ENCODE measurements around the gene INPP5E. TPM values are rescaled to one million over a fixed set of nuclear protein-coding genes. Genes with fewer than 3 reads are reported as not detected.

INPP5E gene
- total RNA-seq, 2 donors from 2014 or later: 8.8 to 25.4 TPM

DNA sequence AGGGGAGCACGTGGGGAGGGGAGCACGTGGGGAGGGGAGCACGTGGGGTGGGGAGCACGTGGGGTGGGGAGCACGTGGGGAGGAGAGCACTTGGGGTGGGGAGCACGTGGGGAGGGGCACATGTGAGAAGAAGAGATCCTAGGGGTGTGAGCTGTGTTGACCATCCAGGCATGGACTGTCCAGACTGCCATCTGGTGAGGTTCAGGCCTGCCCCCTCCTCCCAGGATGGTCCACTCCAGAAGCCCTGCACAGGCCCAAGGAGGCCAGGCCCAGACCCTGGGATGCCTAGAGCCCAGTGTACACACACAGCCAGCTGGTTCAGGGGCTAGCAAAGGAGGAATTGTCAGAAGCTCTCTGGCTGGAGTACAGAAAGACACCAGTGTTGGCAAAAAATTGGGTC is 42.0 kb downstream of the INPP5E start:
- intact Hi-C loops (cut with DNase I): no loop called here
- no peak for TF ChIP-seq POLR2A (IDR thresholded peaks at IDR 0.05)
- TF ChIP-seq, protein P1, sequence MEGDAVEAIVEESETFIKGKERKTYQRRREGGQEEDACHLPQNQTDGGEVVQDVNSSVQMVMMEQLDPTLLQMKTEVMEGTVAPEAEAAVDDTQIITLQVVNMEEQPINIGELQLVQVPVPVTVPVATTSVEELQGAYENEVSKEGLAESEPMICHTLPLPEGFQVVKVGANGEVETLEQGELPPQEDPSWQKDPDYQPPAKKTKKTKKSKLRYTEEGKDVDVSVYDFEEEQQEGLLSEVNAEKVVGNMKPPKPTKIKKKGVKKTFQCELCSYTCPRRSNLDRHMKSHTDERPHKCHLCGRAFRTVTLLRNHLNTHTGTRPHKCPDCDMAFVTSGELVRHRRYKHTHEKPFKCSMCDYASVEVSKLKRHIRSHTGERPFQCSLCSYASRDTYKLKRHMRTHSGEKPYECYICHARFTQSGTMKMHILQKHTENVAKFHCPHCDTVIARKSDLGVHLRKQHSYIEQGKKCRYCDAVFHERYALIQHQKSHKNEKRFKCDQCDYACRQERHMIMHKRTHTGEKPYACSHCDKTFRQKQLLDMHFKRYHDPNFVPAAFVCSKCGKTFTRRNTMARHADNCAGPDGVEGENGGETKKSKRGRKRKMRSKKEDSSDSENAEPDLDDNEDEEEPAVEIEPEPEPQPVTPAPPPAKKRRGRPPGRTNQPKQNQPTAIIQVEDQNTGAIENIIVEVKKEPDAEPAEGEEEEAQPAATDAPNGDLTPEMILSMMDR (IDR thresholded peaks at IDR 0.05): no peak
- Histone ChIP-seq H3K27me3 (no peaks in the 10 kb centered on the region), H3K9me3 (no peaks in the 10 kb centered on the region), H3K4me3 (no peak overlapping the region), H3K4me1 (peaks cover 26% of the 10 kb centered on the region), H3K36me3 (replicated peaks in 1 of 2; ENCODE audit: insufficient read depth in 1 of 2, low read depth in 2 of 2) (peaks cover 0 to 29% of the 10 kb centered on the region in 2 donors), H3K27ac (no peak overlapping the region)
- ATAC-seq (no peak), DNase-seq (no peak)
- 58 to 78% methylated on average over 6 of the region's 6 CpGs for WGBS, 2 donors

DNA sequence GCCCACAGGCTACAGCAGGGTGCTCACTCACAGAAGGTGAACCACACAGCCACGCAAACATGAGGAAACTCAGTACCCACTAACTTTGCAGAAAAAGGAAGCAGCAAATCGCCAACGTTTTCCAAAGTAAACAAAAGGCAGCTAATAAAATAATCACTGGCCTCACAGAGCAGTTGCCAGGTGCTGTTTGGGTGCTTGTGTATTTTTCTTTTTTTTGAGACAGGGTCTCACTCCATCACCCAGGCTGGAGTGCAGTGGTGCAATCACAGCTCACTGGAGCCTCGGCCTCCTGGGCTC is 43.5 kb downstream of the INPP5E start:
- intact Hi-C loops (cut with DNase I): no loop called here
- WGBS, 2 donors: 52 to 57% methylated on average over 4 of the region's 4 CpGs
- ATAC-seq: no peak
- H3K4me1 ChIP-seq: peaks cover 26% of the 10 kb centered on the region
- H3K9me3 ChIP-seq: no peaks in the 10 kb centered on the region
- H3K27ac ChIP-seq: no peak overlapping the region
- peaks cover 0 to 36% of the 10 kb centered on the region in 2 donors for H3K36me3 ChIP-seq (replicated peaks in 1 of 2; ENCODE audit: insufficient read depth in 1 of 2, low read depth in 2 of 2)
- no peaks in the 10 kb centered on the region for H3K27me3 ChIP-seq
- no peak for DNase-seq
- TF ChIP-seq, protein P1 (IDR thresholded peaks at IDR 0.05): no peak
- no peak for TF ChIP-seq POLR2A (IDR thresholded peaks at IDR 0.05)
- no peak overlapping the region for H3K4me3 ChIP-seq

DNA sequence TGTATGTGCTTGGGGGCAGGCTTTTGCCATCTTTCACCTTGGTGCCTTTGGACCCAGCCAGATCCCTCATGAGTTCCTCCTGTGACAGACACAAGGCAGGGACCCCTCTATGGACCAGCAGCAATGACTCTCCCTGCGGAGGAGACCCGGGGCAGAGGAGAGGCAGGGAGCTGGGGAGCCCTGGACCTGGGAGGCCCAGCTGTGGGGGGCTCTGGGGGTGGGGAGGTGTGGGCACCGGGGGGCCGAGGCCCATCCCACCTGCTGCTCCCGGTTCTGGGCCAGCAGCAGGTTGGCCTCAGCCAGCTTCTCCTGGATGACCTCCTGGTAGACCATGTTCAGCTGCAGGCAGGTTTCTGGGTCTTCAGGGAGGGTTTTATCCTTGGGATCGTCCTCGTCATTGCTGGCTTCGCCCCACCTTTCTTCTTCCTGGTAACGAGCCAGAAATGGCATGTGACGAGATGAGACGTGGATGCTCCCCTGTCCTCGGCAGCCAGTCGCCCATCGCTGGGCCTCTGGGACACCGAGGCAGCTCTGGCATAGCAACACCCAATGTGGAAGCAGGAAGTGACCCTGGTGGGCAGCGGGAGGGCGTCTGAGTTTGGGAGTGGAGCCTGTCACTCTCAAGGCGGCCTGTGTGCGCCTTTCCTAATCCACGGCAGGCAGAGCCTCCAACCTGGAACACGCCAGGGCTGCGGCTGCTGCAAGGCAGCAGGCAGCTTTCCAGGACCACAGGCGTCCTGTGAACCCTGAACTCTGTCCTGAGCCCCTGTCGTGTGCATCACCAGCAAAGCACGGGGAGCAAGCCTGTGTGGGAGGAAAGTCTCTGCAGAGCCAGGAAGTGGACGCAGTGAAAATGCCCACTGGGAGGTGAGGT is 44.1 kb downstream of the INPP5E start:
- ATAC-seq (no peak), DNase-seq (no peak)
- Histone ChIP-seq H3K27ac (no peak overlapping the region), H3K9me3 (no peaks in the 10 kb centered on the region), H3K4me1 (peaks cover 24% of the 10 kb centered on the region), H3K27me3 (no peaks in the 10 kb centered on the region), H3K4me3 (no peak overlapping the region), H3K36me3 (replicated peaks in 1 of 2; ENCODE audit: insufficient read depth in 1 of 2, low read depth in 2 of 2) (peaks cover 0 to 36% of the 10 kb centered on the region in 2 donors)
- TF ChIP-seq POLR2A (IDR thresholded peaks at IDR 0.05): no peak
- TF ChIP-seq, protein P1 (IDR thresholded peaks at IDR 0.05): no peak
- WGBS, 2 donors: 88 to 90% methylated on average over 10 to 26 of the region's 26 CpGs
- intact Hi-C loops (cut with DNase I): no loop called here

DNA sequence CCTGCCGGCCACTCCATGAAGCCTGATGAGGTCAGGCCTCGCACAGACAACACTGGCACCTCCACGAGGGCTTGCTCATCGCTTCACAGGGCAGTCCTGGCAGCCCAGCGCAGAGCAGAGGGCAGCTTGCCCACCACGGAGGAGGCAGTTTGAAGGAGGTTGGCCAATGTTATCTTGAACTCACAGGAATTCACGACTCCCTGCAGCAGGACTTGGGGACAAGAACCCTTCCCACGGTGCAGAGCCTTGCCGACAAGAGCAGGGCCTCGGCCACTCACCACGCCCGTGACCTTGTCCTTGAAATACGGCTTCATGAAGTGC is 44.7 kb downstream of the INPP5E start:
- WGBS, 2 donors: 77 to 83% methylated on average over 6 to 8 of the region's 13 CpGs
- Histone ChIP-seq H3K4me1 (peaks cover 19% of the 10 kb centered on the region), H3K27ac (no peak overlapping the region), H3K9me3 (no peaks in the 10 kb centered on the region), H3K27me3 (no peaks in the 10 kb centered on the region), H3K36me3 (replicated peaks in 1 of 2; ENCODE audit: insufficient read depth in 1 of 2, low read depth in 2 of 2) (peaks cover 0 to 36% of the 10 kb centered on the region in 2 donors), H3K4me3 (no peak overlapping the region)
- DNase-seq: no peak
- intact Hi-C loops (cut with DNase I): no loop called here
- TF ChIP-seq, protein P1 (IDR thresholded peaks at IDR 0.05): no peak
- no peak for TF ChIP-seq POLR2A (IDR thresholded peaks at IDR 0.05)
- no peak for ATAC-seq
